Middle frontal gyrus (tissue), 1 donor: ENCODE results near the gene CDC42EP2.
"Not testable (repeated sequence)": the region's sequence is repeated elsewhere in the genome, so short reads cannot be mapped to it uniquely, and the experiment has no call there.

Source experiments
- DNase-seq: peaks from one replicate; pipeline ENCODE4 v3.0.0-alpha.2; 2015; ENCODE audit warnings: low spot score; ENCODE audit errors: extremely low spot score

CDC42EP2 gene

DNA sequence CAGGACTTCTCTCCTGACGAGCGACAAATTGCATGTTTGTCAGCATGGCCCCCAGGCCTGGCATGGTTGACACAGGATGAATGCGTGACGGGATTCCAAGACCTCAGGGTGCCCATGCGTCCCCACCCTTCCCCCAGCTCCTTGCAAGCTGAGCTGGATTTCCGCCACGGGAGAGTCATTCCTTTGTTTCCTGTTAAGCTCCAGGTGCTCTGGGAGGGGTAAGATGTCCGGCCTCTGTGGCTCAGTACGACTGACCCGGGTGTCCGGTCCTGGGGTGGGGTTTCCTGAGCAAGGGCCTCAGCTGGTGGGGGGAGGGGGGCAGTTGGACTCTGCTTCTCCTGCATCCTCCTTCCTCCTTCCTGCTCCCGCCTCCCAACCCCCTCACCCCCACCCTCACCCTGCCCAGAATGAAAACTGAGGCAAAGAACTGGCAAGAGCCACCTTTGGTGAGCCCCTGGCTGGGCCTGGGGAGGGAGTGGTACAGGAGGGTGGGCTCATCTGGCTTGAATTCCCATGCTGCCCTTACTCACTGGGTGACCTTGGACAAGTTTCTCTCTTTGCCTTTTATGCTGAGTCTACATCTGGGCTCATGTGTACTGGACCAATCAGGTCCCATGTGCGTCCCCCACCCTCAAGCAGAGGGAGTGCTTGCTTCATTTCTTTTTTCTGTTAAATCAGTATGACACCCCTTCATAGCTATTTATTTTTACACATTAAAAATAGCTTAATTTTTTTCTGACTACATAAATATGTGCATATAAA is 2.5 kb downstream of the CDC42EP2 start:
- no peak for DNase-seq

DNA sequence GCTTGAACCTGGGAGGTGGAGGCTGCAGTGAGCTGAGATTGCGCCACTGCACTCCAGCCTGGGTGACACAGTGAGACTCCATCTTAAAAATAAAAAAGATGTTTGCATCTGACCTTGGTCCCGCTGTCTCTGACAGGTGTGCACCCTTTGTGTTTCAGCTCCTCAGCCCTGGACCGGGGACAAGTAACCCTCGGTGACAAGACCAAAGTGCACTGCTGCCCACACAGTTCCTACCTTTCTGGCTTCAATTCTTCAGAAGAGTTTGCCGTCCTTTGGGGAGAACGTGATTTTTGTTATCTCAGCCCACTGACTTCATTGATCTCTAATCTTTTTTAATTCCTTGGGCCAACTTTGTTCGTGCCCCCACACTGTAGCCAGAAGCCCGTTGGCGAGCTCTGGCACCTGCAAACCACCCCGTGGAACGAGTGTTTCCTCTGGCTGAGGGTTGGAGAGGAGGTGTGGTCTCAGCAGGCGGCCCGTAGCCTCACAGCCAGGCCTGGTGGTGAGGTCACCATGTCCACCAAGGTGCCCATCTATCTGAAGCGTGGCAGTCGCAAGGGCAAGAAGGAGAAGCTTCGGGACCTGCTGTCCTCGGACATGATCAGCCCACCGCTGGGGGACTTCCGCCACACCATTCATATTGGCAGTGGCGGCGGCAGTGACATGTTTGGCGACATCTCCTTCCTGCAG is 5.9 kb downstream of the CDC42EP2 start:
- DNase-seq = no peak

DNA sequence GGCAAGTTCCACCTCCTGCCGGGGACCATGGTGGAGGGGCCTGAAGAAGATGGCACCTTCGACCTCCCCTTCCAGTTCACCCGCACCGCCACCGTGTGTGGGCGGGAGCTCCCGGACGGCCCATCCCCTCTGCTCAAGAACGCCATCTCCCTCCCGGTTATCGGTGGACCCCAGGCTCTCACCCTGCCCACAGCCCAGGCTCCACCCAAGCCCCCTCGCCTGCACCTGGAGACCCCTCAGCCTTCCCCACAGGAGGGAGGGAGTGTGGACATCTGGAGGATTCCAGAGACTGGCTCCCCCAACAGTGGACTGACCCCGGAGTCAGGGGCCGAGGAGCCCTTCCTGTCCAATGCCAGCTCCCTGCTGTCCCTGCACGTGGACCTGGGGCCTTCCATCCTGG is 6.4 kb downstream of the CDC42EP2 start:
- DNase-seq = no peak

DNA sequence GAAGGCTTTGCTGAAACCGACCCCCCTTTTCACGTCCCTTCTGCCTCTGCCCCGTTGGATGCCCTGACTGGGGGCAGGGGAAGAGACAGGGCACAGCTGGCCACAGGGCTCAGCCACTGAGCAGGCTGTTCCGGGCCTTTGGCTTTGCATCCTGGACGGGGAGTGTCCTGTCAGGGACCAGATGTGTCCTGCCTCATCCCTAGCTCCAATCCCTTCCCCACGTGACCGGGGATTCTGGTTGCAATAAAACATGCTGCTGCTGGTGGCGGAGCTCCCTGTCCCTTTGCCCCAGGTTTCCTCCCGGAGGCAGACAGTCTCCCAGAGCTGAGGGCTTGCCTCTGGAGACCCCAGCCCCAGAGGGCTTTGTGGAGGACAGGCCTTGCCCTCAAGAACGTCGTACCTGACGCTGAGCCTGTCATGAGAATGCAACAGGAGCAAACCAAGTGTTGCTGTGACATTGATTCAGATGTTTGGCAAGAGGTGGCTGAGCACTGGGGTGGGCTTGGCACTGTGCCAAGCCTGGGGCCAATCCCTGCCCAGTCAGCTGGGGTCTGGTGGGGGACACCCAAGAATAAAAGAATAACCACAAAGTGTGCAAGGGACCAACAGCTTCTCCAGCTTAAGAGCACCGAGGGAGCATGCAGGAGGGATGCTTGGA is 7.3 kb downstream of the CDC42EP2 start:
- no peak for DNase-seq

DNA sequence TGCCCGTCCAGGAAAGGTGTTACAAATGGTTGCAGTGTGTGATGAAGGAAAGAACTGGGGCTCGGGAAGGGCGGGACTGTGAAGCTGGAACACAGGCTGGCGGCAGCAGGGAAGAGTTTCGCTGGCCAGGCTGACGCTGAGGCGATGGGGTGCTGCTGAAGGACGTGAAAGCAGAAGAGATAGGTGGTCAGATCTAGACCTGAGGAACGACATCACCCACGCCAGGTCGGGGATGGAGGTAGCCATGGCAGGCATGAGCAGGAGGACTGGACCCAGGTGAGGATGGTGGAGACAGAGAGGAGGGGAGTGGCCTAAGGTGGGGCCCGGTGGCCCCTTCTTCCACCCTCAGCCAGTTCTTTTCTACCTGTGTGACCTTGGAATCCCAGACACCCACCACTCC is 9.1 kb downstream of the CDC42EP2 start:
- DNase-seq = no peak

DNA sequence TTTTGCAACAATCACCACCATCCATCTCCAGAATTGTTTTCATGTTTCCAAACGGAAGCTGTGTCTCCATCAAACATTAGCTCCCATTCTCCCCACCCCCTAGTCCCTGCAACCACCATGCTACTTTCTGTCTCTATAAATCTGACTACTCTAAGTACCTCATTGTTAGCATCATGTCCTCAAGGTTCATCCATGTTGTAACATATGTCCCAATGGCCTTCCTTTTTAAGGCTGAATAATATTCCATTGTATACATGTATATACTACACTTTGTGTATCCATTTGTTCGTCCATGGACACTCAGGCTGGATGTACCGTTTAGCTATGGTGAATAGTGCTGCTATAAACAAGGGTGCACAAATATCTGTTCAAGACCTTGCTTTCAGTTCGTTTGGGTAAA is 10.8 kb downstream of the CDC42EP2 start:
- no peak for DNase-seq

DNA sequence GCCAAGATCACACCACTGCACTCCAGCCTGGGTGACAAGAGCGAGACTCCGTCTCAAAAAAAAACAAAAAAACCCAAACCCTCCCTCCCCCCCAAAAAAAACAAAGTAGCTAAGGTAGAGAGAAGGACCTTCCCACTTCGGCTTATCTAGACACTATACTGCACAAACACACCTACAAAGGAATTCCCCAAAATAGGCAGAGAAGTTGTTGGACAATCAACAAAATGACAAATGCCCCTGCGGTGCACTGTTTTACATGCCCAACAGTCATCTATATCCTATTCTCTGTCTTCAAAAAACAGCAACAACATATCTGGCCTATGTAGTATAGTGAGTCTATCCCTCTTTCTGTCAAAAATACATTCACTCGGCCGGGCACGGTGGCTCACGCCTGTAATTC is 12.4 kb downstream of the CDC42EP2 start:
- no peak for DNase-seq

DNA sequence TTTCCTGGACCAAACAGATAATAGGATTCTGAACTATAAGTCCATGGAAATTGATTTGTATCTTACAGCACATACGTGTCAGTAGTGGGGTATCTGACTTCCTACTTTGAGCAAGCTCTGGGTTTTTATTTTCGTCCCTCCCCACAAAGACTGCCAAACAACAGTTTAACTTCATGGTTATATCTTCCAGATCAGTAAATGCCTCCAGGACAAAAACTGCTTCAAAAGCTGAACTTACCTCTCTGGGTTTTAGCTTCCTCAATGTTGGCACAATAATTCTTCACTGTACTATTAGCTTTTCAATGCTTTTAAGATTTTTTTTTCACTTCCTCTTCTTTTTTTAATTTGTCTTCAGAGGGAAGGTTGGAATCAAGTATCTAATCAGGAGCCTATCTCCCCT is 14.8 kb downstream of the CDC42EP2 start:
- no peak for DNase-seq

DNA sequence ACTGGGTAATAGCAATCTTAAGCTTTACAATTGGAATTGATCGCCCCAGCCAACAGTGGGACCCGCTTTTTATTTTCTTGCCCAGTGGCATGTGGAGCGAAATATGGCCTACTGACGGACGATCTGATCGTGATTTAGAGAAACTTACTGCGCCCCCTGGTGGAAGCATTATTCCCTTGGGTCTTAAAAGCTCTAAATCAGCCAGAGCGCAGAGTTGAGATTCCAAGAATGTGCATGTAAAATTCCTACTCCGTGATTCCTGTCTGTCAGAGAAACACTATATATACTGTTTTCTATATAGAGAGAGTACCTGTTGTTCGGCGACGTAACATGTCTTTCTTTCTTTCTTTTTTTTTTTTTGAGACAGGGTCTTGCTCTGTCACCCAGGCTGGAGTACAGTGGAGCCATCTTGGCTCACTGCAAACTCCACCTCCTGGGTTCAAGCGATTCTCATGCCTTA is 15.3 kb downstream of the CDC42EP2 start:
- peak; percentile 86 for DNase-seq

DNA sequence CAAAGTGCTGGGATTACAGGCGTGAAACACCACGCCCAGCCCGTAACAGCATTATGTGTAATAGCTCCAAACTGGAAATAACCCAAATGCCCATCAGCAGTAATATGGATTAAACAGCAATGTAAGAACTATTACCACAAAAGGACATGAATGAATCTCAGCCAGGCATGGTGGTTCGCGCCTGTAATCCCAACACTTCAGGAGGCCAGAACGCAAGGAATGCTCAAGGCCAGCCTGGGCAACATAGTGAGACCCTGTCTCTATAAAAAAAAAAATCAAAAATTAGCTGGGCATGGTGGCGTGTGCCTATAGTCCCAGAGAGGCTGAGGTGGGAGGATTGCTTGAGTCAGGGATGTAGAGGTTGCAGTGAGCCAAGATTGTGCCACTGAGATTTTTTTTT is 15.9 kb downstream of the CDC42EP2 start:
- DNase-seq = no peak

DNA sequence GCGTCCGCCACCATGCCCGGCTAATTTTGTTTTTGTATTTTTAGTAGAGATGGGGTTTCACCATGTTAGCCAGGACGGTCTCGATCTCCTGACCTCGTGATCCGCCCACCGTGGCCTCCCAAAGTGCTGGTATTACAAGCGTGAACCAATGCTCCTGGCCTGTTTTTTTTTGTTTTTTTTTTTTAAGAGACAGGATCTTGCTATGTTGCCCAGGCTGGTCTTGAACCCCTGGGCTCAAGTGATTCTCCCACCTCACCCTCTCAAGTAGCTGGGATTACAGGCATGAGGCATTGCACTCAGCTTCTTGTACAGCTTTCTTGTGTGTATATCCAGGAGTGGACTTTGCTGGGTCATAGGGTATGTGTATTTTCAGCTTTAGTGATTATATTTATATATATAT is 17.9 kb downstream of the CDC42EP2 start:
- not testable (repeated sequence) for DNase-seq

DNA sequence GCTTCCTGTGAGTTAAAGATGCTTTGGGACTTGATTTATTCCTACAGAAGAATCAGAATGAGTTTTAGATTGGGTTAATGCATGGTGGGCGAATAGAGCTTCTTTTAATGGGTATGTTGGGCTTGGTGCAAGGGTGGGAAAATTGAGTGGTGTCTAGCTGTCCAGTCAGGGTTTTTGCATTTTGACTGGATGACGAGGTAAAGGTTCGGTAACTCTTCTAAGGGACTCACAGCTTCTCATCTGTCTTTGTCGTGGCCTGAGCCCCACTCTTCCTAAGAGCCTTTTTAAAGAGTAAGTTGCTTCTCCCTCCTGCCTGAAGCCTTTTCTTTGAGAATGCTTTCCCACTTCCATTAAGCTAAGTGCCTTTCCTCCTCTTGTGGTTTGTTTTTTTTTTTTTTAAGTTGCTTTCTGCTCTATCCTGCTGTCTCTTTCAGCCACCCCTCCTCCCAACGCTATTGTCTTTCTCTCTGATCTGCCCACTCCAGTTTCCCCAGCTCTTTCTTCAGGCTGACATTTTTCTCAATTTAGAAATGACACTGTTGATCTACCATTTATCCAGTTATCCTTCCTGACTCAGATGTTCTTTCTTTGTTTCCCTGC is 20.1 kb downstream of the CDC42EP2 start:
- DNase-seq = no peak

DNA sequence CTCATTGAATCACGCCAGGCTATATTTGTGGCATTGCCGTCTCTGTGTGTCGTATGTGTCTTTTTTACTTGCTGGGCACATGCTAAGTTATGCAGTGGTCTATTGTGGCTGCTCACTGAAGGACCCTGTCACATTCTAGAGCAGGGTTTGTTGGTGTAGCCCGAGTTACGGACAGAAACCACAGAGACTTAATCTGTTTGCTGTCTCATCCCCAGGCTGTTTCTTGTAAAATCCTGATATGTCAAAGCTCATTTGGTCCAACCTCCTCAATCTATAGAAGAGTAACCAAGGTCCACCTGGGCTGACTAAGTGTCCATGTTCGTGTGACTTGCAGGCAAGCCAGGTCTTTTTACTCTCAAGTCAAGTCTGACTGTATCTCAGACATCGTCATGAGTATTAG is 24.0 kb downstream of the CDC42EP2 start:
- DNase-seq = no peak

DNA sequence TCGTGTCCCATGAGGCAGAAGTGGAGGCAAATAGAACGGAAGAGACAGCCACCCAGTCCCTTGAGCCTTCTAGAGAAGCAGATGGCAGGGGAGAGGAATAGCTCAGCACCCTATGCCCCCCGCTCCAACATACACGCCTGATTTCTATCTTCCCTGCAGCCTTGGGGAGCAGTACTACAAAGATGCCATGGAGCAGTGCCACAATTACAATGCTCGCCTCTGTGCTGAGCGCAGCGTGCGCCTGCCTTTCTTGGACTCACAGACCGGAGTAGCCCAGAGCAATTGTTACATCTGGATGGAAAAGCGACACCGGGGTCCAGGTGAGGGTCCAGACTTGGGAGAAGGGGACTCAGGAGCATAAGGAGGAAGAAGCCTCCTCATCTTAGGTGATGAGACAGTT is 25.6 kb downstream of the CDC42EP2 start:
- DNase-seq = no peak

DNA sequence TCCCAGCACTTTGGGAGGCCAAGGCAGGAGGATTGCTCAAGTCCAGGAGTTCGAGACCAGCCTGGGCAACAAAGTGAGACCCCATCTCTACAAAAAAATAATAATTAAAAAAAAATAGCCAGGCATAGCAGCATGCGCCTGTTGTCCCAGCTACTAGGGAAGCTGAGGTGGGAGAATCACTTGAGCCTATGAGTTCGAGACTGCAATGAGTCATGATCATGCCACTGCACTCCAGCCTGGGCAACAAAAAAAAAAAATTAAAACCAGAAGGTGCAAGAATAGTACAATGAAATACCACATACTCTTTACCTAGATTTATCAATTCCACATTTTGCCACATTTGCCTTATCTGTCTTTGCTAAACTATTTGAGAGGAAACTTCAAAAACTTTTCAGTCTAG is 27.2 kb downstream of the CDC42EP2 start:
- no peak for DNase-seq

DNA sequence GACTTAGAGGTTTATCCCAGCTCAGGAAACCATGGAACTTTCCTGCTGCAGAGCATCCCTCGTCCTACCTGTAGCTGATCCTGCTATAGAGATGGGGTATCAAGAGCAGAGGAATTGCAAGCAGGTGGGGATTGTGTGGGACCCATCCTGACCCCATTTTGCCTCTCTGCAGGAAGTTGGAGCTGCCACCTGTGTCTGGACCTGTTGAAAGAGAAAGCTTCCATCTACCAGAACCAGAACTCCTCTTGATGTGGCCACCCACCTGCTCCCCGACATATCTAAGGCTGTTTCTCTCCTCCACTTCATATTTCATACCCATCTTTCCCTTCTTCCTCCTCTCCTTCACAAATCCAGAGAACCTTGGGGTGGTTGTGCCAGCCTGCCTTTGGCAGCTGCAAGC is 36.8 kb downstream of the CDC42EP2 start:
- no peak for DNase-seq

DNA sequence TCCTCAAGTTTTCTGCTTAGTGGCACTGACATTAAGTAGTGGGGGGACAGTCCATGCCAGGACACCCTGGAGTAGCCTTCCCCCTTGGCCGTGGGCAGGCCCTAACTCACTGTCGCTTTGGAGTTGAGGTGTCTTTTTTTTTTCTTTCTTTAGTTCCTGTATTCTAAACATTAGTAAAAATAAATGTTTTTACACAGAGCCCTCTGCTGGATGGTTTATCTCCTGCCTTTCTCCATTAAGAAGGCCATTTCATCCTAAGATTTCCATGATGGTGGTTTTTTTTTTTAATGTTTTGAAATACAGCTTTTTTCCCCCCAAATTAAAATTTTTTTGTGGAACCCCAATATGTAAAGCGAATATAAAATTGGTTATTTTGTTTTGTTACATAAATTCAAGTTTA is 38.1 kb downstream of the CDC42EP2 start:
- no peak for DNase-seq

DNA sequence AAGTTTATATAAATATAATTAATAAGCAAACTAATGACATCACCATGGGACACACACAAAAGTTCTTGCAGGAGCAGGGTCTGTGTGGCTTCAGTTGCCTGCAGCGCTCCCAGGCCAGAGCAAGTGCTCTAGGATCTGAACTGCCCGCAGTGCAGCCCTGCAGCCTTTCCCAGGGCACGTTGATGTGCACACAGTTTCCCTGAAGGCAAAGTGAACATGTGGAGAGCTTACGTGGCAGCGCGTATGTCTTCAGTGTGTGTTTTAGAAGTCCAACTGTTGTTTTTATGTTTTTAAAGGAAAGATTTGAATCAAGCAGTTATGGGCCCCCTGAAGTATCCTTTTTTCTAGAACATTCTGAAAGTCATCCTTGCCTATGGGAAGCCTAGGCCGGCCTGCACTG is 38.7 kb downstream of the CDC42EP2 start:
- no peak for DNase-seq

DNA sequence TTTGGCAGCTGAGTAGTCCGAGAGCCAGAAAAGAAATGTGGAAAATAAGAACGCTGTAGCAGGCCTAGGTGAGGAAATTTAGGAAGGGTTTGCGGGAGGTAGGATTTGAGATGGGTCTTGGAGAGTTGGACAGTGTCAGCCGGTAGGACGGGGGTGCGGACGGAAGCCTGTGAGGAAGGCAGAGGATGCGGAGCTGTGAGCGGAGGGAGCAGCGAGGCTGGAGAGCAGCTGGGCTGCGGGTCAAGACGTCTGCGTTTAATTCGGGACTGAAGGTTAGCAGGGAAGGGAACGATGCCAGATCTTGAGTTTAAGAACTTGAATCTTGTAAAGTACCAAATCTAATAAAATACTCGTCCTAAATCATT is 39.2 kb downstream of the CDC42EP2 start:
- DNase-seq = no peak

DNA sequence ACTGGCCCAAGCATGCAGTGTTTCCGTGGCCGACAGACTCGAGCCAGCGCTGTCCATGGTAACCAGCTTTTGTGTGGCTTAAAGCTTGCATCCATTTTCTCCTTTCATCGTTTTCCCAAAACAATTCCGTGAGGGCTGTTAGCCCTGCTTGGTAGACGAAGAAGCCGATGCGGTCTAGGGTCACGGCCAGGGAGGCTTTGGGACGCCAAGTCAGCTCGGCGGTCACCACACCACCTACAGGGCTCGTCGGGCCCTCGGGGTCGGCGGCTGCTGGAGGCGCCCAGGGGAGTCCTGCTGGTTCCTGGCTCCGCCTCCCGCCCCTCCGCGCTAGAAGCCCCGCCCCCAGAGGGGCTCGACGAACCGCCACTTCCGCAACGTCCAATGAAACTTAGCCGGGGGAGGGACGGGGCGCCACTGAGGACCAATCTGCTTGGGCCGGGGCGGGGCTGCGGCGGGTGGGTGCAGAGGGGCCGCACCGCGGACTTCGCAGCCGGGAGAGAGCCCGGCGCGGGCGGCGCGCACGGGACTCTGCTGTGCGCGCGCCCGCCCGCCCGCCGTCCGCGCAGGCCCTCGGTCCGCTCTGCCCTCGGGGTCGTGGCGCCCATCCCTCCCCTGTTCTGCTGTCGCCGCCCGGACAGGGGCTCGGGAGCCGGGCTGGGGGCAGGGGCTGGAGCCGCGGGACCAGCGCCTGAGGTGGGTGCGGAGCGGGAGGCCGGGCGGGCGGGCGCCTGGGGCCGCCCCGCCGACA is 39.8 kb downstream of the CDC42EP2 start, which contains the start of gene TIGD3:
Gene TIGD3, plus strand, starts transcription at position 487 of the 748 bp plus-strand sequence. CDS start 1,058 bp downstream, outside the sequence.
- peak; percentile 92 for DNase-seq
